ENCODE measurements around the gene RGSL1. TPM values are rescaled to one million over a fixed set of nuclear protein-coding genes. Genes with fewer than 3 reads are reported as not detected.

RGSL1 gene
- total and polyA plus RNA-seq, 10 donors: not detected

- TF ChIP-seq POLR2A (IDR thresholded peaks at IDR 0.05) (peak; percentile 9 to 63 (median 54)), CTCF (IDR thresholded peaks at IDR 0.05 in 8 of 11, conservative IDR thresholded peaks at IDR 0.05 in 3 of 11) (peak in 1 of 11 experiments; percentile 30), POLR2AphosphoS5 (IDR thresholded peaks at IDR 0.05) (peak; percentile 92 to 98 (median 96))
- no peaks in the 10 kb centered on the region for H3K9me3 ChIP-seq
- 5 to 8% (median 6%) methylated on average over 36 to 44 of the region's 44 CpGs for WGBS, 5 donors
- peak within 1 kb of the TSS in 7 of 8 donors; percentile 60 to 81 (median 76) for H3K27ac ChIP-seq
- peaks cover 0 to 16% (median 0%) of the 10 kb centered on the region in 6 donors for H3K36me3 ChIP-seq
- DNase-seq: peak; percentile 98
- intact Hi-C loops (cut with DNase I; ENCODE audit: low total_unique reads): no loop called here
- H3K4me1 ChIP-seq: peaks cover 4 to 73% (median 38%) of the 10 kb centered on the region in 6 donors
- peaks cover 0 to 16% (median 0%) of the 10 kb centered on the region in 7 donors for H3K27me3 ChIP-seq (replicated peaks in 1 of 7)
- H3K4me3 ChIP-seq: peak within 1 kb of the TSS; percentile 45 to 79 (median 56)
Observed at GRCh38 chr1:182604175-182605164, 154.5 kb downstream of the RGSL1 start, which contains the start of gene RGS16. Gene RGS16, minus strand, starts transcription at chr1:182604389. Its CDS starts 130 bp downstream, at chr1:182604259.

DNA sequence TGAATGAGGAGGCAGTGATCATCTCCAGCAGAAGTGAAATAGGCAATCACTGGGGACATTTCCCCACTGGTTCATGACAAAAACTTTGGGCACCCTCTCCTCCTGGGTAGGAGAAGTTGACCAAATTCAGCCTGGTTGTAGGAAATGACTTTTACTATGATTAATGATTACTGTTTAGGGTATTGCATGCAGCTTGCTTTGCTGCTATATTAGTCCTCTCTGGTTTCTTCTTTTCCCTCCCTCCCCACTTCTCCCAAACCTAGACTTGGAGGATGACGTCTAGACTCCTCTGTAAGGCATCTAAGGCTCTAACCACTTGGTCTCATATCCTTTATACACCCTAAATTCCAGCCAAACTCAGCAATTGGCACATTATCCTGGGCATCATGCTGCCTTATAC is 157.6 kb downstream of the RGSL1 start:
- H3K27me3 ChIP-seq (replicated peaks in 1 of 7): peaks cover 0 to 29% (median 0%) of the 10 kb centered on the region in 7 donors
- TF ChIP-seq POLR2A (IDR thresholded peaks at IDR 0.05): no peak
- no peak for TF ChIP-seq CTCF (IDR thresholded peaks at IDR 0.05 in 8 of 11, conservative IDR thresholded peaks at IDR 0.05 in 3 of 11)
- TF ChIP-seq POLR2AphosphoS5 (IDR thresholded peaks at IDR 0.05): no peak
- DNase-seq: no peak
- peaks cover 4 to 43% (median 24%) of the 10 kb centered on the region in 6 donors for H3K4me1 ChIP-seq
- intact Hi-C loops (cut with DNase I; ENCODE audit: low total_unique reads): no loop called here
- WGBS, 5 donors: 46 to 85% (median 67%) methylated on average over 1 of the region's 1 CpG
- peak overlapping the region in 1 of 8 donors; percentile 26 for H3K27ac ChIP-seq
- no peak overlapping the region for H3K4me3 ChIP-seq
- H3K36me3 ChIP-seq: no peaks in the 10 kb centered on the region
- H3K9me3 ChIP-seq: no peaks in the 10 kb centered on the region

GRCh38 chr1:182608236-182608635 is 158.3 kb downstream of the RGSL1 start:
- WGBS, 5 donors: 47 to 93% (median 84%) methylated on average over 1 to 2 of the region's 2 CpGs
- no peaks in the 10 kb centered on the region for H3K36me3 ChIP-seq
- intact Hi-C loops (cut with DNase I; ENCODE audit: low total_unique reads): no loop called here
- H3K4me1 ChIP-seq: peaks cover 4 to 36% (median 21%) of the 10 kb centered on the region in 6 donors
- no peaks in the 10 kb centered on the region for H3K9me3 ChIP-seq
- TF ChIP-seq POLR2A (IDR thresholded peaks at IDR 0.05) (no peak), CTCF (IDR thresholded peaks at IDR 0.05 in 8 of 11, conservative IDR thresholded peaks at IDR 0.05 in 3 of 11) (no peak), POLR2AphosphoS5 (IDR thresholded peaks at IDR 0.05) (no peak)
- no peak overlapping the region for H3K4me3 ChIP-seq
- H3K27me3 ChIP-seq (replicated peaks in 1 of 7): peaks cover 0 to 31% (median 0%) of the 10 kb centered on the region in 7 donors
- H3K27ac ChIP-seq: peak overlapping the region in 1 of 8 donors; percentile 29
- DNase-seq: no peak

Measured in spleen (tissue), 11 donors.